IMR-90 (cell line): ENCODE results near the gene GPC6.
A peak's percentile ranks its signal among the peaks of the same experiment; 100 is the strongest.

Experiments used
- BHLHE40 ChIP-seq: fragments of 150-350 bp; IDR thresholded peaks from 2 replicates; pipeline ENCODE4 v1.6.1; 2016; ENCODE audit warnings: mild to moderate bottlenecking, low read depth, low read length
- CEBPB ChIP-seq: IDR thresholded peaks from 2 replicates; pipeline ENCODE4 v1.6.1; 2012; ENCODE audit warnings: low read depth, low read length, improper control_type of control experiment
- CTCF ChIP-seq: conservative IDR thresholded peaks from 2 replicates; pipeline ENCODE4 v1.5.1; 2012; ENCODE audit warnings: mild to moderate bottlenecking, low read depth, low read length, improper control_type of control experiment
- FOS ChIP-seq: fragments of 150-350 bp; IDR thresholded peaks from 2 replicates; pipeline ENCODE4 v1.6.1; 2016; ENCODE audit warnings: low read depth, low read length
- MAZ ChIP-seq: IDR thresholded peaks from 2 replicates; pipeline ENCODE4 v1.6.1; 2012; ENCODE audit warnings: low read depth, mild to moderate bottlenecking, low read length, improper control_type of control experiment, moderate library complexity, borderline replicate concordance
- MXI1 ChIP-seq: IDR thresholded peaks from 2 replicates; pipeline ENCODE4 v1.6.1; 2012; ENCODE audit warnings: low read depth, mild to moderate bottlenecking, low read length, moderate library complexity, borderline replicate concordance
- POLR2A ChIP-seq: IDR thresholded peaks from 2 replicates; pipeline ENCODE4 v1.6.1; 2012; ENCODE audit warnings: mild to moderate bottlenecking, low read depth, low read length
- RAD21 ChIP-seq: IDR thresholded peaks from 2 replicates; pipeline ENCODE4 v1.6.1; 2012; ENCODE audit warnings: low read length, improper control_type of control experiment
- RCOR1 ChIP-seq: IDR thresholded peaks from 2 replicates; pipeline ENCODE4 v1.6.1; 2012; ENCODE audit warnings: mild to moderate bottlenecking, low read length, improper control_type of control experiment; ENCODE audit not compliant: insufficient replicate concordance
- RFX5 ChIP-seq: IDR thresholded peaks from 2 replicates; pipeline ENCODE4 v1.8.0; 2012; ENCODE audit warnings: low read depth, mild to moderate bottlenecking, low read length, moderate library complexity
- SMC3 ChIP-seq: fragments of 150-350 bp; IDR thresholded peaks from 2 replicates; pipeline ENCODE4 v1.6.1; 2016; ENCODE audit warnings: low read depth, mild to moderate bottlenecking, antibody characterized with exemption, low read length, moderate library complexity
- USF2 ChIP-seq: fragments of 150-350 bp; IDR thresholded peaks from 2 replicates; pipeline ENCODE4 v1.6.1; 2017; ENCODE audit warnings: mild to moderate bottlenecking, antibody characterized with exemption, low read length, low read depth

DNA sequence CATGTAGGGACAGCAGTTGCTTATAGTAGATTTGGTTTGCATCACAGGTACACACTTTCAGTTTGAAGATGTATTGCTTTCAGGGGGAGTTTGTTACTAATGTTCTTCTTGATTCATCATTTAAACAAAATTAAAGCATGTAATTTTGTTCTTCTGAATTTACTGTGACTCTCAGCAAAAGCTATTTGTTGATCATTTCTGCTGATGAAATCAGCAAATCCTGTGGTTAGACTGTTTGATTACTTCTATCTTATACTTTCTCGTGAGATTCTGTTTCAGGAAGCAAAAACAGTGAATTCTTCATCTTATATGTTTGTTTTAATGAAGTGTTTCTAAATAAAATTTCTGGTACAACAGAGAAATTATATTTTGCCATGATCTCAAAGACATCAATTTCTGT is 497.6 kb downstream of the GPC6 start:
- no peak for TF ChIP-seq CTCF
- no peak for TF ChIP-seq BHLHE40
- no peak for TF ChIP-seq RCOR1
- no peak for TF ChIP-seq POLR2A
- no peak for TF ChIP-seq RAD21
- no peak for TF ChIP-seq USF2
- no peak for TF ChIP-seq MXI1
- TF ChIP-seq SMC3: no peak
- 0 out of 2 replicates have a peak, but pooled peaks have one; percentile 6 for TF ChIP-seq CEBPB
- no peak for TF ChIP-seq FOS
- no peak for TF ChIP-seq MAZ
- no peak for TF ChIP-seq RFX5
